Activated CD4-positive, alpha-beta T cell treated with anti-CD3 and anti-CD28 coated beads, Interleukin-2, amount 50 U/mL, for 48 hours (primary cell): ENCODE measurements around the gene R3HDM2.

ENCODE experiments used
- DNase-seq, 2 experiments: peaks; one replicate each; pipeline ENCODE4 v3.0.0-alpha.2; 2020

R3HDM2 gene

DNA sequence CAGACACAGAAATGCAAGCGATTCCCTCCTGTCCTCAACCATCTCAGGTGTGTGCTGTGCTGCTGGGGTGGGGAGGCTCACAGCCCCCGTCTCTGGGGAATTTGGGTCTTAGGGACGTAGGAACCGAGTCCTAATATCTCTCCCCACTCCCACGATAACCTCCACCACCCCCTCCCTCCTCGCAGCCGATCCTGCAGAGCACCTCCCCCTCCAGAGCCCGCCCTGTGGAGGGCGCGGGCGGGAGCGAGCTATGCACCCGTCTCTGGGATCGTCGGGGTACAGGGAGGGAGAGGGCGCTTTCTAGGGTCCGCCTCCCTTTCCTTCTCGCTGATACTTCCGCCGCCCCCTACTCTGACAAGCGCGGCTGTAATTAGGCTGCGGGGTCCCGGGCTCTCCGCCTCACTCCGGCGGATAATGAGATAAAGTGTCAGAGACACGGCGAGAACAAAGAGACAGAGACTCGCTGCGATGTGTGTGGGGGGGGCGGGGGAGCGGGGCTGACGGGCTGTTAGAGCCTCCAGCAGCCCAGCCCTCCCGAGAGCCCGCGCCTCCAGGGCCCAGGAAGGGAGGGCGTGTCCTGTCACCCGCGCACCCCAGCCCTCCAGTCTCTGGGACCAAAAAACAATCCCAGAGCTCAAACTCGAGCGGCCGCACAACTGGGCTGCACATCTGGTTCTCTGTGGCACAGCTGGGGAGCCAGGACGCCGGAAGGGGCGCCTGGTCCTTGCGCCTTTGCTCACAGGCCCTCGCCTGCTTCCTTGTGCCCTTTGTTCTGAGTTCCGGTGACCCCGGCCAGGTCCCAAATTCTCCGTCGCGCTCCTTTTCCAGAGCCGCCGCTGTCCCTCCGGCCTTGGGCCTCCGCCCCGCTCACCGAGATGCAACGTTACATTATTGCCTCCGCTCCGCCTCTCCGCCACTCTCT, 192.7 kb downstream of the R3HDM2 start:
- DNase-seq = peak in 1 of 2 experiments; percentile 43

DNA sequence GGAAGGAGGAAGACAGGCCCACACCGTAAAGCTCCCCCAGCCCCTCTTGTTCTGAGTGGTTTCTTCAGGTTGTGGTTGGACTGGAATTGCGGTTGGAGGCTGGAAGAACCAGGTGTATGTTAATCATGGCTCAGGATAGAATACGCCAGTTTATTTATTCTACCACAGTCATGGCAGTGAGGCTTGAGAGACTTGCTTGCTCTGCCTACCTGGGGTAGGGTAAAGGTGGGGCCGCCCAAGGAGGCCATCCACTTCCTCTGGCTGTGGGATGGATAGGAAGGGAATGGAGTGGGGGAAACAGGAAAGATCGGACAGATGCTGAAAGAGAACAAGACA, 193.3 kb downstream of the R3HDM2 start:
- no peak for DNase-seq

DNA sequence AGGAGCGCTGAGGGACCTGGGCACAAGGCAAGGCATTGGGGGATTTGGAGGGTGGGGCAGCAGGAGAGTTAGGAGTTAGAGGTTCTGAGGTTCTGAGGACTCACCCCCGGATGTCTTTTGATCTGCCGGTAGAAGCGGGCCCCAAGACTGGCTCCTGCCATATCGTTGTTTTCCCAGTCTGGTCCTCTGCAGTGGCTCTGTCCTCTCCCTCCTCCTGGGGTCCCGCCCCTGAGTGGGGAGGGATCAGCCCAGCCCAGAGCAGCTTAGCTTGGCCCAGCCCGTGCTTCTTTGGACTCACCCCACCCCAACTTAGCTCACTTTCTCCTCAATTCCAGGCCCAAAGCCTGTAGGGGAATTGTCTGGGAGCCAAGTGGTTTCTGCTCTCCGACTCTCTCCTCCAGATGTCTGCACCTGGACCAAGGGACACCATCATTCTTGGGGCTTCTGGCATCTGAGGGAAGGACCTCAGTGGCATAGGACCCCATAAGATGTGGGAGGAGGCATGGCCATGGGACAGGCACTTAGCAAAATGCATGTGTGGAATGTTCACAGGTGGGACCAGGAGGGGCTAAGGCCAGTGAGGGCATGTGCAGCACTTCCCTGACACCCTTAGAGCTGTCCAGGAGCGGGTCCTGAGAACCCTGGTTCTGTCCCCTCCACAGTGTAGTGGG, 193.8 kb downstream of the R3HDM2 start:
- peak in 1 of 2 experiments; percentile 20 for DNase-seq

DNA sequence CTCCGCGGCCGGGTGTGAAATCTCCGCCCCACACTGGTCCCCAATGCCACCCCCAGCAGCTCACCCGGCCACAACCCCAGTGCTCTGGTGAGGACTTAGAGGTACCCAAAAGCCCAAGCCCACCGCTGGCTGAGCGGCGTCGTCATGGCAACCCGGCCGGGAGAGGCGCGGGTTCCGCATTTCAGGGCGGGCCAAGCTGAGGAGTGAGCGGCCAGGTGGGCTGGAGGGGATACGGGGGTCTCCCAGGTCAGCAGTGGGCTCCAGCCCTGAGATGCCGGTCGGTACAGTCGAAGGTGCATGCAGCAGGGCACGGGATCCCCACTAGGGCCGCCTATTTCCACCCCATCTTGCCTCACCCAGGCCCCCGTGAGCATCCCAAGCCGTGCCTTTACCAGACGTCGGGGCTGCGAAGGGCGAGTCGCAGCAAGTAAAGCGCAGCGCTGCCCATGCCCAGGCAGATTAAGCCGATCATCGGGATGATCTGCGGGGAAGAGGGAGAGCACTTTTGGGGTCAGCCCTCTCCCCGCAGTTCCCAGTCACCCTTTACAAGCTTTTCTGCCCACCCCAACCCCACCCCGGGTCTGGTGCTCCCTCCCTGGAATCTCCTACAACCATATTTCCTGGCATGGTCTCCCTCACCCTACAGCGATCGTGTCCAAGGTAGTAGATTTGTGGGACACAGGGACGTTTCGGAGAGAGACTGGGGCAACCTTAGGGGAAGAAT, 194.5 kb downstream of the R3HDM2 start:
- peak in 1 of 2 experiments; percentile 34 for DNase-seq

DNA sequence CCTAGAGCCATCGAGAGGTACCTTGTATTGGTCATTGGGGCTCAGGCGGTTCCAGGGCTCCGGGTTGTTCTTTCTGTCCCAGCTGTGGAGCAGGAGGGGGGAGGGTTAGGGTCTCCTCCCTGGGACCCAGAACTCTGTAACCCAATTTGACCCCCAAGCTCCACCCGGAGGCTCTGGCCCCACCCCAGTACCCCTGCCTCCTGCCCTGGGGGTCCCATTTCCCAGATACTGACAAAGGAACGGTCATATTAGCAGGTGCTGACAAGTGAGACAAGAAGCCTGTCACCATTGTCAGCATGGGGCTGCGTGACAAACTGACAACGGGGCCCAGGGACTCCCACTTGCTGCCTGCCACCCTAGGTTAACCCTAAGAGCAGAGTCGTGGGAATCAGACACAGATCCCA, 195.1 kb downstream of the R3HDM2 start:
- DNase-seq = peak in 1 of 2 experiments; percentile 20

DNA sequence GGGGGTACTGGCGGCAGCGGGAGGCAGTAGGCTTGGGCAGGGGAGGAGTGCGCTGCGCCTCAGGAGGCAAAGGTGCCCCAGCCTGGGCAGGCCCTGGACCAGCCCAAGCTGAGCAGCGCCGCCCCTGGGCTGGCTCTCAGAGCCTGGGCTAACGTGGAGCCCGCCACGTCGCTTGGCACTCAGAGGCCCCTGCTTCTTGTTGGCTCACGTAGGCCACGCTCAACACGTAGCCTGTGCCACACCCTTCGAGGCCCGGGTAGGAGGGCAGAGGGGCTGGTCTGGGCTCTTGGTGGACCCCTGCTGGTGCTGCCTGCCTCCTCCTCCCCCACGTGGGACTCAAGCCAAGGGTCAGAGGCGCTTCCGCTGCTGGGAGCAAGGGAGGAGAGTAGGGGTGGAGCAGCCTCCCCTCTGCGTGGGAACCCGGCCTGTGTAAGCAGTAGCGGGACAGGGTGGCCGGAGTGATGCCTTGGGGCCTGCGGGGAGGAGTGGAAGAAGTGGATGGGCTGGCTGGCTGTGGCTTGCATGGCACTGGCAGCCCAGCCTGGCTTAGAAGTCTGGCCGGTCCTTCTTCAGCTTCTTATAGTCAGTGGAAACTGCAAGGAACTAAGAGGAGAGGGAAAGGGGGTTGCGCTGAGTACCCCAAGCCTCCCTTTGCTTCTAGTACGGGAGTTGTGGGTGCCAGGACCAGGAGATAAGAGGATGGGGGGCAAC, 195.7 kb downstream of the R3HDM2 start:
- peak in 1 of 2 experiments; percentile 14 for DNase-seq

DNA sequence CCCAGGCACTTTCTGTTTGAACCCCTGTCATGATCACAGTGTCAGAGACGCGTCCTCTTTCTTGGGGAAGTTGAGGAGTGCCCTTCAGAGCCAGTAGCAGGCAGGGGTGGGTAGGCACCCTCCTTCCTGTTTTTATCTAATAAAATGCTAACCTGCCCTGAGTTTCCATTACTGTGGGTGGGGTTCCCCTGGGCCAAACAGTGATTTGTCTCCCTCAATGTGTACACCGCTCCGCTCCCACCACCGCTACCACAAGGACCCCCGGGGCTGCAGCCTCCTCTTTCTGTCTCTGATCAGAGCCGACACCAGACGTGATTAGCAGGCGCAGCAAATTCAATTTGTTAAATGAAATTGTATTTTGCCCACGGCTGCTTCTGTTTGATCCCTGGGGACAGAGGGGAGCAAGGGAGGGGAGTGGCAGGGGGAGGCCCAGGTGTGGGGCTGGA, 196.2 kb downstream of the R3HDM2 start:
- DNase-seq = no peak

DNA sequence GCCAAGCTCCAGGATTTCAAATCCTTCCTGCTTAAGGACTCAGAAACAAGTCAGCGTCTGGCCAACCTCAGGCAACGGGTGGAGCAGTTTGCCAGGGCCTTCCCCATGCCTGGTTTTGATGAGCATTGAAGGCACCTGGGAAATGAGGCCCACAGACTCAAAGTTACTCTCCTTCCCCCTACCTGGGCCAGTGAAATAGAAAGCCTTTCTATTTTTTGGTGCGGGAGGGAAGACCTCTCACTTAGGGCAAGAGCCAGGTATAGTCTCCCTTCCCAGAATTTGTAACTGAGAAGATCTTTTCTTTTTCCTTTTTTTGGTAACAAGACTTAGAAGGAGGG, 196.6 kb downstream of the R3HDM2 start:
- no peak for DNase-seq

DNA sequence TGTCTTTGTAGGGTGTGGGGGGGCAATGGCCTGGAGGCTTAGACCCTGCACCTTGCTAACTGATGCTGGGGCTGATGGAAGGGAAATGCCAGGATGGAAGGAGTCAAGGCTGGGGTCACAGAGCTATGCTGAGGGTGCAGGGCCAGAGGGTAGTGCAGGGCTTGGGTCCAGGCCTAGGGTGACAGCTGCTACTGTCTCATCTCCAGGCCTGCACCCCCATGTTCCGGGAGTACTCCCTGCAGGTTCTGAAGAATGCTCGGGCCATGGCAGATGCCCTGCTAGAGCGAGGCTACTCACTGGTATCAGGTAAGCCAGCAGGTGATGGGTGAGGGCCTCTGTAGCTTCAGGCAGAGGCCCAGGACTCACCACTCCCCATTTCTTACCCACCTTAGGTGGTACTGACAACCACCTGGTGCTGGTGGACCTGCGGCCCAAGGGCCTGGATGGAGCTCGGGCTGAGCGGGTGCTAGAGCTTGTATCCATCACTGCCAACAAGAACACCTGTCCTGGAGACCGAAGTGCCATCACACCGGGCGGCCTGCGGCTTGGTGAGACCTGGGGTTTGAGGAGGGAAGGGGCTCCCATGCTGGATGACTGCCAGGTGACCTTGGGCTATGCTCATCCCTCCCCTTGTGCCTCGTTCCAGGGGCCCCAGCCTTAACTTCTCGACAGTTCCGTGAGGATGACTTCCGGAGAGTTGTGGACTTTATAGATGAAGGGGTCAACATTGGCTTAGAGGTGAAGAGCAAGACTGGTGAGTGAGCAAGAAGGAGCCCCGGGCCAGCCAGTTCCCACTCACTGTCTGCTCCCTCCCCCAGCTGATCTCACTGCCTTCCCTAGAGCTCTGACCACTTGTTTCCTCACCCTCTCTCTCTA, 197.2 kb downstream of the R3HDM2 start:
- DNase-seq = no peak

DNA sequence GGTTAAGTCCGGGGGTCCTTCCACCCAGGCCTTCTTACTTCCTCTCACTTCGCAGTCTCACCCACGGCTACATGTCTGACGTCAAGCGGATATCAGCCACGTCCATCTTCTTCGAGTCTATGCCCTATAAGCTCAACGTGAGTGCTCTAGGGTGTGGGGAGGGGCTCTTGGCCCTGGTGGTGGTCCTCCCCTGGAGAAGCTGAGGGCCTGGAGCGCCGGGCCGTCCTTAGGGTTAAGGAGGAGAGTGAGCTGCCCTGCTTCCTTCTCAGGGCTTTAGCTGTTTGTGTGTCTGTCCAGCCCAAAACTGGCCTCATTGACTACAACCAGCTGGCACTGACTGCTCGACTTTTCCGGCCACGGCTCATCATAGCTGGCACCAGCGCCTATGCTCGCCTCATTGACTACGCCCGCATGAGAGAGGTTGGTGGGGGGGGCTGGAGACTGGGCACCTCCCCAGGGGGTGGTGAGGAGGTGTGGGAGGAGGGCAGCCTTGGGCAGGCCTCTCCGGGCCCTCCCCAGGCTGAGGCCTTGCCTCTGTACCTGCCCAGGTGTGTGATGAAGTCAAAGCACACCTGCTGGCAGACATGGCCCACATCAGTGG, 198.6 kb downstream of the R3HDM2 start:
- DNase-seq = no peak

DNA sequence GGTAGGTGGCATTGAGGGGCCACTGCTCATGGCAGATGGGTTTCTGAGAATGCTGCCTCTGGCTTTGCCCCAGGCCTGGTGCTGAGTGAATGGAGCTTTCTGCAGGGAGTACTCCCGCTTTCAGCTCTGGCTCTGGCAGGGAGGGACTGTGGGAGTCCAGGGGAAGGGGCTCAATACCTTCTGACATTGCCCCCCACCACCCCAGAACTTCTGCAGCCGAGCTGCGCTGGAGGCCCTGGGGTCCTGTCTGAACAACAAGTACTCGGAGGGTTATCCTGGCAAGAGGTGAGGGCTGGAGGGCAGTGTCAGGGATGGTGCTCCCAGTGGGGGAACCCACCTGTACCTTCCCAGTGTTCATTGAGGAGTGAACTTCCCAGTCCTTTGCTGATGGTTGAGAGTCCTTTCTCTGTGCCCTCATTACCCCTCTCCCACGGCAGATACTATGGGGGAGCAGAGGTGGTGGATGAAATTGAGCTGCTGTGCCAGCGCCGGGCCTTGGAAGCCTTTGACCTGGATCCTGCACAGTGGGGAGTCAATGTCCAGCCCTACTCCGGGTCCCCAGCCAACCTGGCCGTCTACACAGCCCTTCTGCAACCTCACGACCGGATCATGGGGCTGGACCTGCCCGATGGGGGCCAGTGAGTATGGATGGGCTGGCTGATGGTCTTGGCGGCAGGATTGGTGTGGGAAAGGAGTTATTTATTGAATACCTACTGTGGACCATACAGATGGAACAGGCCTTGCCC, 199.4 kb downstream of the R3HDM2 start:
- DNase-seq = no peak

DNA sequence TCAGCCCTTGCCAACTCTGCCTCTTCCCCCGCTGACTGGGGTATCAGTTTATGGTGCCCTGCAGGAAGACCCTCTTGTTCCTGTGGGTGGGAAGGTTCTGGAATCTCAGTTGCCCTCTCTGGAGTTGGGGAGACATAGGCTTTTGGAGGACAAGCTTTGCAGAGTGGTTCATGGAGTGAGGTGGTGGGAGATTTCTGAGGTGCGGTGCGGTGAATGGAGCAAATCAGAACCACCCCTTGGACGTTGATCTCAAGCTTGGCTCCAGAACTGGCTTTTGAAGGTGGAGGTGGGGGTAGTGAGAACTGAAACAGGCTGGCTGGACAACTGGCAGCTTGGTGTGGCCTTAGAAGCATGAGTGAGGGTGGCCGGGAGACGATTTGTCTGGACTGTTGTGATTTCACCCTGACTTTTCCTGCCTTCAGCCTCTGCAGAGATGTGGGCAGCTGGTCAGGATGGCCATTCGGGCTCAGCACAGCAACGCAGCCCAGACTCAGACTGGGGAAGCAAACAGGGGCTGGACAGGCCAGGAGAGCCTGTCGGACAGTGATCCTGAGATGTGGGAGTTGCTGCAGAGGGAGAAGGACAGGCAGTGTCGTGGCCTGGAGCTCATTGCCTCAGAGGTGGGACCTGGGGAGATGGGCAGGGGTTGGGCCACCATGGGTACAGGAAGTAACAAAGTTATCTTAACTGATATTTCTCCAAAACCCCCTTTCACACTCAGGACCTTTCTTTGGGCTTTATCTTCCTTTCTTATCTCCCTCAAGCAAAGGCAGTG, 200.3 kb downstream of the R3HDM2 start:
- no peak for DNase-seq

DNA sequence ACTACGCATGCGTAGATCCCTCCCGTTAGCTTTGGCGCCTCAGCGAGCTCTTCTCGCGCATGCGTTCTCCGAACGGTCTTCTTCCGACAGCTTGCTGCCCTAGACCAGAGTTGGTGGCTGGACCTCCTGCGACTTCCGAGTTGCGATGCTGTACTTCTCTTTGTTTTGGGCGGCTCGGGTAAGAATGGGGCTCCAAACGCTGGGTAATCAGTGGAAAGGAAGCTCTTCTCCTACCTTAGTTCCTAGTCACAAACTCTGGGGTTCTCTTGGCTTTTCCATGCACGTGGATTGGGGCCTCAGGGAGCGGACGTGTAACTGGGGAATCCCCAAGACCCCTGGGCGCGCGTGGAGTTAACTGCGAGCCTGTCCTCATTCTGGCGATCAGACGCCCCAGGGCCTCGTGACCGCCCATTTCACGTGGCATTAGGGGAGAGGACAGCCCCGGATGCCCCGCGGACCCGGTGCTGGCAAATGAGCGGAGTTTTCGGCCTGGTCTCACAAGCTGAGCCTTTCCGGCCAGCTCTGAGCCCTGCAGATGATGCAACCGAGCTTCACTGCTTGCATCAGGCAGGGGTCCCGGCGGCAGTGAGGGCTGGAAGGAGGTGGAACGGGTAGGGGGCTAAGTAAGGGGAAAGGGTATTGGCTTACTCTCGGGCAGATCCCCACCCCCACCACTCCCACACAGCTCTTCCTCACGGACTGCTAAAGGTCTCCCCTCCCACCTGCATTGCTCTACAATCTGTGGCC, 201.0 kb downstream of the R3HDM2 start, which contains the start of gene SHMT2:
Gene SHMT2, plus strand, starts transcription at position 78 of the 747 bp plus-strand sequence. Its CDS starts 68 bp downstream, at position 146.
- peak; percentile 93 to 97 for DNase-seq

DNA sequence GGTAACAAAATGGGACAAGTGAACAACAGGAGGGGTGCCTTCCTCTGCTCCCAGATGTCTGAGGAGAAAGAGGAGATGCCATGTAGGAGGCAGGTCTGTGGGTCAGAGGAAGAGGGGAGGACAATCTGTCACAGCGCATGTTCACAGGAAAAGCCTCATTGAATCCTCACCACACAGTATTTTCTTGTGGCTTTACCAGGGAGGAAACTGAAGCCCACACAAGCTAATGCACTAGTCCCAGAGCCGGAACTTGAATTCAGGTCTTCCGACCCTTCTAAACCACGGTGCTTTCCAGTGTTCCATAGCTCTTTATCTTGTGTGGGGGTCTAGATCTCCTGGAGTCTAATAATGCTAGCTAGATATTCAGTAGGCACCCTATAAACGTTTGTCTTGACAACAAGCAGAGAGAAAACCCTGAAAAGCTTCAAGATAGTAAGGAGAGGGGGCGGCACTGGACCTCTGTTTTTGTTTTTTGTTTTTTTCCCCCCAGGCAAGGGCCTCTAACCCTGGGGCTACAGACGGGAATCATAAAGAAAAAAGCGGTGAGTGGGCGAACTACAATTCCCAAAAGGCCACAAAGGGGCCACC, 201.7 kb downstream of the R3HDM2 start:
- DNase-seq = peak in 1 of 2 experiments; percentile 39

DNA sequence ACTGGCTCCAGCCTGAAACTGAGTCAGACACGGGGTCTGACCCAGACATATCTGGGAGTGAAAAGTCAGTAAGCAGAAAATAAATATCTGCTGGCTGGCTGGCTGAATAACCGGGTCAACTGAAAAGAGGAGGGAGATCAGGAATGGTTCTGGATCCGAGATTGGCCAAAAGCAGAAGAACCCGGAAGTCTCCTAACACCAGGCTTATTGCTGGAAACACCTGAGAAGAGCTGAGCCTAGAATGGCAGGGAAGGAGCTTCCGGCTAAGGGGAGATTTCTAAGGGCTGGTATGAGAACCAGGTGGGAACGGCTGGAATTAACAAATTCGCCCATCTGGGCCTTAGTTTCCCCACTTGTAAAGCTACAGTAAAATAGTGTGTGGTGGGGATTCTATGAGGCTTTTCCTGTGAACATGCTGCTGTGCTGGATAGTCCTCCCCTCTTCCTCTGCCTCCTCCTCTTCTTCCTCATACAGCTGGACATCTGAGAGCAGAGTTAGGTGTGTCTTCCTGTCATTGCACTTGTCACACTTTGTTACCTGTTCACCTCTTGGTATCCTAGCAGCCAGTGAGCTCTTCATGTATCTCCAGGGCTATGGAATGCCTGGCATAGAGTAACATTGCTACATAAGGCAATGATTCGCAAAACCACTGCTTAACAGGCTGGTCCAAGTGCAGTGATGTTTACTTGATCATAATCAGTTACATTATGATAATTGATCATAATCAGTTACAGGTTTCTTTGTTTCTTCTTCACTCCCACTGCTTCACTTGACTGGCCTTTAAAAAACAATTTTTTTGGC, 203.3 kb downstream of the R3HDM2 start:
- DNase-seq = no peak

DNA sequence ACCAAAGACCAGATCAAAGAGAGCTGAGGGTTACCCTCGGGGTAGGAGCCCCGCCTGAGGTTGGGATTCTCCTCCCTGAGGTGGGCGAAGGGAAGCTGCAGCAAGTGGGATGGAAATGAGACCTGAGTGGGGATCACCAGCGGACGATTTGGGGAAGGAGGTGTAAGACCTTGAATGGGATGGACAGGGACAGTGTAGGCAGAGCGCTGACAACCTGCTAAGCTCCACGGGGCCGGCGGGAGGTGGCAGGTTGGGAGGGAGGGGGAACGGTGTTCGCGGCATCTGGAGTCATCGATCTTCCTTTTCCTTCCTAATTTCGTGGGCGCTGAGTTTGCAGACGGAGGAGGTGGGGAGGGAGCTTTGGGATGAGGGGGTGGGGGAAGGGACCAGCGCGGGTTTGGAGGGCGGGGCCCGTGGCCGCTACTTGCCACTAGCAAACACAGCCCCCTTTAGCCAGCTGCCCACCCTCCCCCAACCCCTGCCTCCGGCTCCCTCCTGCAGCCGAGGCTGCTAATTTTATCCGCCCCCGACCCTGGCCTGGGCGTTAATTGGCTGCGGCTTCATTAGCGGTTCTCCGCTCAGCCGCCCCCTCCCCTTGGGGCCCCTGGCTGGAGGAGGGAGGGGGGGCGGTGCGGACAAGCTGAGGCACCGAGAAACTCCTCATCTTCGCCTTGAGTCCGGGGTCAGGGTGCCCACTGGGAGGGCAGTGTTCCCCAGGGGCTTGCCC, 204.1 kb downstream of the R3HDM2 start:
- no peak for DNase-seq

DNA sequence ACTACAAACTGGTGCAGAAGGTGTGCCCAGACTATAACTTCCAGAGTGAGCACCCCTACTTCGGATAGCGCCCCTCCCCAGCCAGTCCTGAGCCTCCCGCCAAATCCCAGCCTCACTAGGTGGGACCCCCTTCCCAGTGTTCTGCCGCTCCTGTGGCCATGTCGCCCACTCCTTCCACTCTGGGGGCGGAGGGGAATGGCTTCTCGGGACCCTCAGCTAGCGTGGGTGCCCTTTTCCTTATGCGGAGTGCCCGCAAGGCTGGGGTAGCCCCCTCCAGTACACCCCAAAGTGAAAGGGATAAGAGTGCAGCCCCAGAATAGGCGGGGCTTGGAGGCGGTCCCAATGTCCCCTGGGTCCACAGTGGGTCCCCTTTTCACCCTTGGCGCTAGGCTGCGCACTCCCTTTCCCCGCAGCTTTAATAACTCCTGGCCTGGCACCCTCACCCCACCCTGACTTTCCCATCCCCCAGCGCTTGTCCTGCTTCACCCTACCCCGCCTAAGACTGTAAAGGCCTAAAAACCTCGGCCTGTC, 205.1 kb downstream of the R3HDM2 start:
- no peak for DNase-seq
